WTC11 (cell line): ENCODE measurements around the gene IDUA. TPM values are rescaled to one million over a fixed set of nuclear protein-coding genes. Genes with fewer than 3 reads are reported as not detected.

Experiments used
- ATAC-seq: fragments of 200-7000 bp; cut with Tn5 transposase; 2 replicates; pipeline ENCODE4 v1.10.0; 2021; ENCODE audit warnings: mild to moderate bottlenecking, moderate library complexity
- CTCF ChIA-PET: fragments of 300-600 bp; sonication (Branson Sonifier 250); formaldehyde crosslinking; loops from one replicate; lab custom pipeline; 2021; ENCODE audit warnings: antibody characterized with exemption; lab: Charles Lee
- POLR2A ChIA-PET: fragments of 350-600 bp; sonication (Branson Sonifier 250); formaldehyde crosslinking; loops from one replicate; lab custom pipeline; 2021; ENCODE audit warnings: antibody characterized with exemption; lab: Charles Lee
- DNase-seq: peaks from one replicate; pipeline ENCODE4 v3.0.0; 2021; ENCODE audit warnings: low spot score
- H3K27ac Mint-ChIP-seq: 2 replicates; pipeline ENCODE4 v1.8.0; 2021; ENCODE audit warnings: mixed read lengths
- H3K27me3 Mint-ChIP-seq: 2 replicates; pipeline ENCODE4 v1.8.0; 2021; ENCODE audit warnings: low read depth, mild to moderate bottlenecking, moderate library complexity, mixed read lengths
- H3K36me3 Mint-ChIP-seq: 2 replicates; pipeline ENCODE4 v1.8.0; 2021; ENCODE audit warnings: mixed read lengths
- H3K4me1 Mint-ChIP-seq: 2 replicates; pipeline ENCODE4 v1.8.0; 2022; ENCODE audit warnings: mixed read lengths
- H3K4me3 Mint-ChIP-seq: 2 replicates; pipeline ENCODE4 v1.8.0; 2021; ENCODE audit warnings: mild to moderate bottlenecking, moderate library complexity, mixed read lengths
- H3K9me3 Mint-ChIP-seq: 2 replicates; pipeline ENCODE4 v1.8.0; 2021; ENCODE audit warnings: mixed read lengths
- CBFB ChIP-seq: sonication (generic); formaldehyde crosslinking; IDR thresholded peaks from 2 replicates; pipeline ENCODE4 v1.8.1; 2022; ENCODE audit warnings: mild to moderate bottlenecking, low read depth, missing genetic modification reagents
- EMX1 ChIP-seq: fragments of 250-450 bp; sonication (Bioruptor Pico); IDR thresholded peaks from 2 replicates; pipeline ENCODE4 v1.8.0; 2021; ENCODE audit warnings: mild to moderate bottlenecking
- ESRRA ChIP-seq: sonication (generic); formaldehyde crosslinking; IDR thresholded peaks from 2 replicates; pipeline ENCODE4 v1.8.1; 2022; ENCODE audit warnings: mild to moderate bottlenecking, missing genetic modification reagents, borderline replicate concordance
- ETV6 ChIP-seq: sonication (generic); formaldehyde crosslinking; IDR thresholded peaks from 2 replicates; pipeline ENCODE4 v1.8.1; 2022; ENCODE audit warnings: mild to moderate bottlenecking, missing genetic modification reagents
- GRHL2 ChIP-seq: fragments of 250-450 bp; sonication (Bioruptor Pico); IDR thresholded peaks from 2 replicates; pipeline ENCODE4 v1.8.0; 2022; ENCODE audit warnings: mild to moderate bottlenecking, moderate library complexity; ENCODE audit not compliant: insufficient replicate concordance, severe bottlenecking
- MXD4 ChIP-seq: fragments of 250-450 bp; sonication (Bioruptor Pico); IDR thresholded peaks from 2 replicates; pipeline ENCODE4 v1.8.0; 2021; ENCODE audit warnings: mild to moderate bottlenecking, moderate library complexity, borderline replicate concordance
- NR1H2 ChIP-seq: sonication (generic); formaldehyde crosslinking; IDR thresholded peaks from 2 replicates; pipeline ENCODE4 v1.9.0; 2021; ENCODE audit warnings: mild to moderate bottlenecking, moderate library complexity, missing genetic modification reagents
- SMAD3 ChIP-seq: sonication (generic); formaldehyde crosslinking; IDR thresholded peaks from 2 replicates; pipeline ENCODE4 v1.8.0; 2022; ENCODE audit warnings: missing genetic modification reagents, mild to moderate bottlenecking, borderline replicate concordance
- SMAD4 ChIP-seq: sonication (generic); formaldehyde crosslinking; IDR thresholded peaks from 2 replicates; pipeline ENCODE4 v1.8.0; 2022; ENCODE audit warnings: mild to moderate bottlenecking, missing genetic modification reagents
- SP1 ChIP-seq: sonication (generic); formaldehyde crosslinking; conservative IDR thresholded peaks from 2 replicates; pipeline ENCODE4 v1.8.1; 2022; ENCODE audit warnings: missing genetic modification reagents
- TCF7 ChIP-seq: sonication (generic); formaldehyde crosslinking; IDR thresholded peaks from 2 replicates; pipeline ENCODE4 v1.8.0; 2022; ENCODE audit warnings: mild to moderate bottlenecking, low read depth, missing genetic modification reagents, moderate library complexity
- TEAD1 ChIP-seq: sonication (generic); formaldehyde crosslinking; IDR thresholded peaks from 2 replicates; pipeline ENCODE4 v1.8.0; 2022; ENCODE audit warnings: mild to moderate bottlenecking, missing genetic modification reagents
- ZNF138 ChIP-seq: sonication (generic); formaldehyde crosslinking; conservative IDR thresholded peaks from 2 replicates; pipeline ENCODE4 v1.8.1; 2022; ENCODE audit warnings: mild to moderate bottlenecking, moderate library complexity, missing genetic modification reagents
- ZNF263 ChIP-seq: sonication (generic); formaldehyde crosslinking; IDR thresholded peaks from 2 replicates; pipeline ENCODE4 v1.8.1; 2022; ENCODE audit warnings: low read depth, mild to moderate bottlenecking, moderate library complexity, missing genetic modification reagents
- ZNF671 ChIP-seq: fragments of 250-450 bp; sonication (Bioruptor Pico); IDR thresholded peaks from 2 replicates; pipeline ENCODE4 v1.8.0; 2021; ENCODE audit warnings: mild to moderate bottlenecking
- total RNA-seq: library from RNA; stranded (reverse); gene quantifications from 3 replicates; pipeline ENCODE4 v1.2.3, GENCODE V29; 2021
- TF ChIP-seq, protein P1 (sequence below): sonication (generic); formaldehyde crosslinking; IDR thresholded peaks from 2 replicates; pipeline ENCODE4 v1.8.1; 2022; ENCODE audit warnings: missing genetic modification reagents, borderline replicate concordance
- TF ChIP-seq, protein P2 (sequence below): sonication (generic); formaldehyde crosslinking; IDR thresholded peaks from 2 replicates; pipeline ENCODE4 v1.8.1; 2023; ENCODE audit warnings: mild to moderate bottlenecking, missing genetic modification reagents
- TF ChIP-seq, protein P3 (sequence below): fragments of 250-450 bp; sonication (Bioruptor Pico); conservative IDR thresholded peaks from 2 replicates; pipeline ENCODE4 v1.9.0; 2021; ENCODE audit warnings: mild to moderate bottlenecking
- TF ChIP-seq, protein P4 (sequence below): sonication (generic); formaldehyde crosslinking; IDR thresholded peaks from 2 replicates; pipeline ENCODE4 v1.8.0; 2023; ENCODE audit warnings: missing genetic modification reagents
- TF ChIP-seq, protein P5 (sequence below): fragments of 250-450 bp; sonication (Bioruptor Pico); IDR thresholded peaks from 2 replicates; pipeline ENCODE4 v1.9.0; 2021; ENCODE audit warnings: mild to moderate bottlenecking
- TF ChIP-seq, protein P6 (sequence below): fragments of 200-600 bp; IDR thresholded peaks from 2 replicates; pipeline ENCODE4 v1.8.0; 2022; ENCODE audit warnings: antibody characterized with exemption
- TF ChIP-seq, protein P7 (sequence below): fragments of 250-450 bp; sonication (Bioruptor Pico); IDR thresholded peaks from 2 replicates; pipeline ENCODE4 v2.1.2; 2022; ENCODE audit warnings: mild to moderate bottlenecking, moderate library complexity
- TF ChIP-seq, protein P8 (sequence below): sonication (generic); formaldehyde crosslinking; IDR thresholded peaks from 2 replicates; pipeline ENCODE4 v1.8.0; 2022; ENCODE audit warnings: mild to moderate bottlenecking, missing genetic modification reagents

Gene IDUA
- total RNA-seq, 1 experiment from 2014 or later = 8.7 TPM

DNA sequence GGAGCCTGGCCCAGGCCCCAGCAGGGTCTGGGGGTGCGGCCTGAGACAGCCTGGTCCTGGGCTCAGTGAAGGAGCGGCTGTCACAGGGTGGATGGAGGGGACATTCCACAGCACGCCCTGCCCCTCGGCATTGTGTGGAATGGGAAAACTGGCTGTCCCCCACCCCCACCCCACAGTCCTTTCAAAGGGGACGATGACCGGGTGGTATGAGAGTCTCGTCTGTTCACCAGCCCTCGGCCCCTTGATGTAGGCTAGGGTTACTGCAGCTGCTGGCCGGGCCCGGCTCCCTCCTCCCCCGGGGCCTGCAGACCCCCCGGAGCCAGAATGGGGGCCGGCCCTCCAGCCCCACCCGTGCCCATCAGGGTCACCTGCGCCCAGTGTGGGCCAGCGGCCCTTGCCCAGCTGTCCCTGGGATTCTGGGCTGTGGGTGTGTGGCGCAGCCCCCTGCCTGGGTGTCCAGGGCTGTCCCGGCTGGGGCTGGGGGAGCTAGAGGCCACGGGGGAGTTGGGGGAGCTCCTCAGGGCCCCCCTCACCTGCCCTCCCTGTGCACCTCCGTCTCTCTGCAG is 36.3 kb downstream of the IDUA start (continued):
- TF ChIP-seq, protein P1, sequence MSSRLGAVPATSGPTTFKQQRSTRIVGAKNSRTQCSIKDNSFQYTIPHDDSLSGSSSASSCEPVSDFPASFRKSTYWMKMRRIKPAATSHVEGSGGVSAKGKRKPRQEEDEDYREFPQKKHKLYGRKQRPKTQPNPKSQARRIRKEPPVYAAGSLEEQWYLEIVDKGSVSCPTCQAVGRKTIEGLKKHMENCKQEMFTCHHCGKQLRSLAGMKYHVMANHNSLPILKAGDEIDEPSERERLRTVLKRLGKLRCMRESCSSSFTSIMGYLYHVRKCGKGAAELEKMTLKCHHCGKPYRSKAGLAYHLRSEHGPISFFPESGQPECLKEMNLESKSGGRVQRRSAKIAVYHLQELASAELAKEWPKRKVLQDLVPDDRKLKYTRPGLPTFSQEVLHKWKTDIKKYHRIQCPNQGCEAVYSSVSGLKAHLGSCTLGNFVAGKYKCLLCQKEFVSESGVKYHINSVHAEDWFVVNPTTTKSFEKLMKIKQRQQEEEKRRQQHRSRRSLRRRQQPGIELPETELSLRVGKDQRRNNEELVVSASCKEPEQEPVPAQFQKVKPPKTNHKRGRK (CRISPR knock-in tag) = no peak
- TF ChIP-seq, protein P2, sequence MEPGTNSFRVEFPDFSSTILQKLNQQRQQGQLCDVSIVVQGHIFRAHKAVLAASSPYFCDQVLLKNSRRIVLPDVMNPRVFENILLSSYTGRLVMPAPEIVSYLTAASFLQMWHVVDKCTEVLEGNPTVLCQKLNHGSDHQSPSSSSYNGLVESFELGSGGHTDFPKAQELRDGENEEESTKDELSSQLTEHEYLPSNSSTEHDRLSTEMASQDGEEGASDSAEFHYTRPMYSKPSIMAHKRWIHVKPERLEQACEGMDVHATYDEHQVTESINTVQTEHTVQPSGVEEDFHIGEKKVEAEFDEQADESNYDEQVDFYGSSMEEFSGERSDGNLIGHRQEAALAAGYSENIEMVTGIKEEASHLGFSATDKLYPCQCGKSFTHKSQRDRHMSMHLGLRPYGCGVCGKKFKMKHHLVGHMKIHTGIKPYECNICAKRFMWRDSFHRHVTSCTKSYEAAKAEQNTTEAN (CRISPR knock-in tag) = no peak
- TF ChIP-seq SP1 (CRISPR knock-in tag) (no peak), ETV6 (no peak), CBFB (no peak), ZNF263 (CRISPR knock-in tag) (no peak), ZNF138 (CRISPR knock-in tag) (no peak)

DNA sequence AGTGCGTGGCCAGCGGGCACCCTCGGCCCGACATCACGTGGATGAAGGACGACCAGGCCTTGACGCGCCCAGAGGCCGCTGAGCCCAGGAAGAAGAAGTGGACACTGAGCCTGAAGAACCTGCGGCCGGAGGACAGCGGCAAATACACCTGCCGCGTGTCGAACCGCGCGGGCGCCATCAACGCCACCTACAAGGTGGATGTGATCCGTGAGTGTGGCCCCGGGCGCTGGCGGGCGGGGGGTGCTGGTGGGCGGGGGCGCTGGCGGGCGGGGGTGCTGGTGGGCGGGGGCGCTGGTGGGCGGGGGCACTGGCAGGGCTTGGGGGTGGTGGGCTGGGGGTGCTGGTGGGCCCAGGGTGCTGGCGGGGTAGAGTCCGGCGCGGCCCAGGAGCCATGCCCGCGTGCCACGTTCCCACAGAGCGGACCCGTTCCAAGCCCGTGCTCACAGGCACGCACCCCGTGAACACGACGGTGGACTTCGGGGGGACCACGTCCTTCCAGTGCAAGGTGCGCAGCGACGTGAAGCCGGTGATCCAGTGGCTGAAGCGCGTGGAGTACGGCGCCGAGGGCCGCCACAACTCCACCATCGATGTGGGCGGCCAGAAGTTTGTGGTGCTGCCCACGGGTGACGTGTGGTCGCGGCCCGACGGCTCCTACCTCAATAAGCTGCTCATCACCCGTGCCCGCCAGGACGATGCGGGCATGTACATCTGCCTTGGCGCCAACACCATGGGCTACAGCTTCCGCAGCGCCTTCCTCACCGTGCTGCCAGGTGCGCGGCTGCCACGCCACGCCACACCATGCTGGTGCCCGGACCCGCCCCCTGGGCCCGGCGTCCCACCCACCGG is 37.3 kb downstream of the IDUA start:
- peaks cover 12% of the 10 kb centered on the region for H3K36me3 Mint-ChIP-seq
- H3K4me1 Mint-ChIP-seq = no peaks in the 10 kb centered on the region; the same call in 1 of the 2 replicates
- no peak for ATAC-seq
- no peaks in the 10 kb centered on the region for H3K9me3 Mint-ChIP-seq
- ChIA-PET CTCF (no interaction called here), POLR2A (no interaction called here)
- no peaks in the 10 kb centered on the region for H3K27me3 Mint-ChIP-seq
- H3K4me3 Mint-ChIP-seq = no peak overlapping the region
- no peak overlapping the region for H3K27ac Mint-ChIP-seq
- no peak for DNase-seq
- TF ChIP-seq EMX1 (CRISPR knock-in tag) (no peak), TCF7 (CRISPR knock-in tag) (no peak), NR1H2 (CRISPR knock-in tag) (no peak), ESRRA (CRISPR knock-in tag) (no peak), GRHL2 (CRISPR knock-in tag) (no peak), ZNF671 (no peak), TEAD1 (no peak), MXD4 (CRISPR knock-in tag) (no peak), SMAD4 (CRISPR knock-in tag) (no peak), SMAD3 (CRISPR knock-in tag) (no peak)
- TF ChIP-seq, protein P3, sequence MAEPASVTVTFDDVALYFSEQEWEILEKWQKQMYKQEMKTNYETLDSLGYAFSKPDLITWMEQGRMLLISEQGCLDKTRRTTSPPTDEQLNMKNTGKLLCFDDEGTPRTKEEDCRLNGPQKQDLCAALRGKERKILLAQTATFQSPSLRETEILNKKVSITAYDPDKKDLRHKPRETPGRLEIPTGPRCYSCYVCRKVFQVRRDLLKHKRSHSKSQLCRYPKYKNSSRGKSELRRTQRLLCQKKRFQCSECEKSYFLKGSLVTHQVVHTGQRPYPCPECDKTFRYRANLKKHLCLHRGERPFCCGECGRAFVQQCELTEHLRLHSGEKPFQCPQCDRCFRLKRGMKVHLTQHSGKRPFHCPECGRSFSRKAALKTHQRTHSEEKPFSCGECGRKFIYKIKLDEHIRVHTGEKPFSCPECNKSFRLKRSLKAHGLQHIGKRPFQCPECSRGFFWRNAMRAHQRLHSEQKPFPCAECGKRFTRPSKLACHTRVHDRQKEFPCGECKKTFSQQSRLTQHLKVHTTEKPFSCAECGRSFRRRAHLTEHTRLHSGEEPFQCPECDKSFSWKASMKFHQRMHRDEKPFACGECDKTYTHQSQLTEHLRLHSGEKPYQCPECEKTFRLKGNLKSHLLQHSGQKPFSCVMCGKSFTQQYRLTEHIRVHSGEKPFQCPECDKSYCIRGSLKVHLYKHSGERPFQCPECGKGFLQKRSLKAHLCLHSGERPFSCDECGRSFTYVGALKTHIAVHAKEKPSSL = no peak
- TF ChIP-seq, protein P4, sequence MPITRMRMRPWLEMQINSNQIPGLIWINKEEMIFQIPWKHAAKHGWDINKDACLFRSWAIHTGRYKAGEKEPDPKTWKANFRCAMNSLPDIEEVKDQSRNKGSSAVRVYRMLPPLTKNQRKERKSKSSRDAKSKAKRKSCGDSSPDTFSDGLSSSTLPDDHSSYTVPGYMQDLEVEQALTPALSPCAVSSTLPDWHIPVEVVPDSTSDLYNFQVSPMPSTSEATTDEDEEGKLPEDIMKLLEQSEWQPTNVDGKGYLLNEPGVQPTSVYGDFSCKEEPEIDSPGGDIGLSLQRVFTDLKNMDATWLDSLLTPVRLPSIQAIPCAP (CRISPR knock-in tag) = no peak
- TF ChIP-seq, protein P5, sequence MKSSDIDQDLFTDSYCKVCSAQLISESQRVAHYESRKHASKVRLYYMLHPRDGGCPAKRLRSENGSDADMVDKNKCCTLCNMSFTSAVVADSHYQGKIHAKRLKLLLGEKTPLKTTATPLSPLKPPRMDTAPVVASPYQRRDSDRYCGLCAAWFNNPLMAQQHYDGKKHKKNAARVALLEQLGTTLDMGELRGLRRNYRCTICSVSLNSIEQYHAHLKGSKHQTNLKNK (CRISPR knock-in tag) = no peak
- TF ChIP-seq, protein P6, sequence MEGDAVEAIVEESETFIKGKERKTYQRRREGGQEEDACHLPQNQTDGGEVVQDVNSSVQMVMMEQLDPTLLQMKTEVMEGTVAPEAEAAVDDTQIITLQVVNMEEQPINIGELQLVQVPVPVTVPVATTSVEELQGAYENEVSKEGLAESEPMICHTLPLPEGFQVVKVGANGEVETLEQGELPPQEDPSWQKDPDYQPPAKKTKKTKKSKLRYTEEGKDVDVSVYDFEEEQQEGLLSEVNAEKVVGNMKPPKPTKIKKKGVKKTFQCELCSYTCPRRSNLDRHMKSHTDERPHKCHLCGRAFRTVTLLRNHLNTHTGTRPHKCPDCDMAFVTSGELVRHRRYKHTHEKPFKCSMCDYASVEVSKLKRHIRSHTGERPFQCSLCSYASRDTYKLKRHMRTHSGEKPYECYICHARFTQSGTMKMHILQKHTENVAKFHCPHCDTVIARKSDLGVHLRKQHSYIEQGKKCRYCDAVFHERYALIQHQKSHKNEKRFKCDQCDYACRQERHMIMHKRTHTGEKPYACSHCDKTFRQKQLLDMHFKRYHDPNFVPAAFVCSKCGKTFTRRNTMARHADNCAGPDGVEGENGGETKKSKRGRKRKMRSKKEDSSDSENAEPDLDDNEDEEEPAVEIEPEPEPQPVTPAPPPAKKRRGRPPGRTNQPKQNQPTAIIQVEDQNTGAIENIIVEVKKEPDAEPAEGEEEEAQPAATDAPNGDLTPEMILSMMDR = no peak
- TF ChIP-seq, protein P7, sequence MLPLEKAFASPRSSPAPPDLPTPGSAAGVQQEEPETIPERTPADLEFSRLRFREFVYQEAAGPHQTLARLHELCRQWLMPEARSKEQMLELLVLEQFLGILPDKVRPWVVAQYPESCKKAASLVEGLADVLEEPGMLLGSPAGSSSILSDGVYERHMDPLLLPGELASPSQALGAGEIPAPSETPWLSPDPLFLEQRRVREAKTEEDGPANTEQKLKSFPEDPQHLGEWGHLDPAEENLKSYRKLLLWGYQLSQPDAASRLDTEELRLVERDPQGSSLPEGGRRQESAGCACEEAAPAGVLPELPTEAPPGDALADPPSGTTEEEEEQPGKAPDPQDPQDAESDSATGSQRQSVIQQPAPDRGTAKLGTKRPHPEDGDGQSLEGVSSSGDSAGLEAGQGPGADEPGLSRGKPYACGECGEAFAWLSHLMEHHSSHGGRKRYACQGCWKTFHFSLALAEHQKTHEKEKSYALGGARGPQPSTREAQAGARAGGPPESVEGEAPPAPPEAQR (CRISPR knock-in tag) = no peak
- TF ChIP-seq, protein P8, sequence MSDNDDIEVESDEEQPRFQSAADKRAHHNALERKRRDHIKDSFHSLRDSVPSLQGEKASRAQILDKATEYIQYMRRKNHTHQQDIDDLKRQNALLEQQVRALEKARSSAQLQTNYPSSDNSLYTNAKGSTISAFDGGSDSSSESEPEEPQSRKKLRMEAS (CRISPR knock-in tag) = no peak
